SJCRH30 (cell line): ENCODE measurements around the gene SPHK2. TPM values are rescaled to one million over a fixed set of nuclear protein-coding genes. Genes with fewer than 3 reads are reported as not detected.
"Not testable (repeated sequence)": the region's sequence is repeated elsewhere in the genome, so short reads cannot be mapped to it uniquely, and the experiment has no call there.

Source experiments
- DNase-seq, 2 experiments: peaks; one replicate each; pipeline ENCODE4 v3.0.0-alpha.2; 2015 to 2020
- H3K27ac ChIP-seq: fragments of 250-450 bp; sonication (Bioruptor Pico); 2 replicates; pipeline ENCODE4 v1.5.1; 2020; ENCODE audit warnings: mild to moderate bottlenecking, moderate library complexity
- H3K27me3 ChIP-seq: fragments of 250-450 bp; sonication (Bioruptor Pico); 2 replicates; pipeline ENCODE4 v1.5.1; 2020; ENCODE audit warnings: mild to moderate bottlenecking, moderate library complexity
- H3K36me3 ChIP-seq: fragments of 250-450 bp; sonication (Bioruptor Pico); 2 replicates; pipeline ENCODE4 v1.5.1; 2020; ENCODE audit warnings: mild to moderate bottlenecking, moderate library complexity
- H3K4me1 ChIP-seq: fragments of 250-450 bp; sonication (Bioruptor Pico); 2 replicates; pipeline ENCODE4 v1.5.1; 2020; ENCODE audit warnings: mild to moderate bottlenecking, moderate library complexity
- H3K4me3 ChIP-seq: fragments of 250-450 bp; sonication (Bioruptor Pico); 2 replicates; pipeline ENCODE4 v1.5.1; 2020; ENCODE audit warnings: mild to moderate bottlenecking, moderate library complexity
- H3K9me3 ChIP-seq: fragments of 250-450 bp; sonication (Bioruptor Pico); replicated peaks from 2 replicates; pipeline ENCODE4 v1.5.1; 2020; ENCODE audit warnings: mild to moderate bottlenecking, moderate library complexity
- total RNA-seq: library from RNA; depleted of rRNA; stranded (reverse); fragments of >200 nt; shearing (Covaris generic); gene quantifications from 2 replicates; pipeline ENCODE4 v1.2.3, GENCODE V29; 2014; rRNA removed

The SPHK2 gene
- total RNA-seq, result 13.1 and 17.4 TPM in 2 replicates

- Histone ChIP-seq H3K4me1 (peaks cover 4% of the 10 kb centered on the region; the same call in 1 of the 2 replicates), H3K9me3 (no peaks in the 10 kb centered on the region), H3K27ac (peak within 1 kb of the TSS; percentile 83), H3K27me3 (no peaks in the 10 kb centered on the region), H3K36me3 (peaks cover 41% of the 10 kb centered on the region), H3K4me3 (peak within 1 kb of the TSS; percentile 88)
- peak; percentile 99 for DNase-seq
Measured at GRCh38 chr19:48618916-48619691, at the start of gene SPHK2, which contains the start of gene RPL18. TSS of gene SPHK2 (plus strand) at chr19:48619506. CDS start at chr19:48620515, 1,009 bp downstream. TSS of gene RPL18 (minus strand) at chr19:48619178. CDS start at chr19:48619143, 35 bp downstream.

GRCh38 chr19:48569814-48570213, 49.5 kb upstream of the SPHK2 start:
- peak; percentile 71 to 91 for DNase-seq
- Histone ChIP-seq H3K4me1 (peaks cover 23% of the 10 kb centered on the region), H3K36me3 (no peaks in the 10 kb centered on the region), H3K27me3 (no peaks in the 10 kb centered on the region; the same call in 1 of the 2 replicates), H3K27ac (no peak overlapping the region), H3K9me3 (no peaks in the 10 kb centered on the region), H3K4me3 (no peak overlapping the region)

- Histone ChIP-seq H3K4me1 (peaks cover 18% of the 10 kb centered on the region), H3K4me3 (no peak overlapping the region), H3K27me3 (no peaks in the 10 kb centered on the region), H3K9me3 (no peaks in the 10 kb centered on the region), H3K36me3 (no peaks in the 10 kb centered on the region), H3K27ac (no peak overlapping the region)
- no peak for DNase-seq
Measured at GRCh38 chr19:48571378-48572162, 47.7 kb upstream of the SPHK2 start.

GRCh38 chr19:48573163-48573505, 46.2 kb upstream of the SPHK2 start:
- Histone ChIP-seq H3K9me3 (no peaks in the 10 kb centered on the region), H3K4me3 (no peak overlapping the region), H3K36me3 (no peaks in the 10 kb centered on the region), H3K27ac (no peak overlapping the region), H3K4me1 (peaks cover 17% of the 10 kb centered on the region), H3K27me3 (no peaks in the 10 kb centered on the region)
- DNase-seq, result no peak

GRCh38 chr19:48575931-48576622, 43.2 kb upstream of the SPHK2 start:
- Histone ChIP-seq H3K9me3 (no peaks in the 10 kb centered on the region), H3K27me3 (no peaks in the 10 kb centered on the region), H3K27ac (no peak overlapping the region), H3K36me3 (no peaks in the 10 kb centered on the region), H3K4me3 (no peak overlapping the region), H3K4me1 (peaks cover 4% of the 10 kb centered on the region; the same call in 1 of the 2 replicates)
- DNase-seq, result no peak

GRCh38 chr19:48577908-48578307, 41.4 kb upstream of the SPHK2 start:
- not testable (repeated sequence) for H3K4me1 ChIP-seq, H3K27me3 ChIP-seq, H3K27ac ChIP-seq, H3K4me3 ChIP-seq, DNase-seq, H3K36me3 ChIP-seq, H3K9me3 ChIP-seq

GRCh38 chr19:48578891-48579290, 40.4 kb upstream of the SPHK2 start:
- H3K27me3 ChIP-seq, result no peaks in the 10 kb centered on the region
- no peaks in the 10 kb centered on the region for H3K9me3 ChIP-seq
- no peak overlapping the region for H3K4me3 ChIP-seq
- H3K36me3 ChIP-seq, result no peaks in the 10 kb centered on the region
- no peak overlapping the region for H3K27ac ChIP-seq
- peaks cover 4% of the 10 kb centered on the region; the same call in 1 of the 2 replicates for H3K4me1 ChIP-seq
- DNase-seq, result no peak

GRCh38 chr19:48582168-48582567, 37.1 kb upstream of the SPHK2 start:
- Histone ChIP-seq H3K27ac (no peak overlapping the region), H3K9me3 (no peaks in the 10 kb centered on the region), H3K4me1 (no peaks in the 10 kb centered on the region), H3K36me3 (no peaks in the 10 kb centered on the region), H3K27me3 (no peaks in the 10 kb centered on the region), H3K4me3 (no peak overlapping the region)
- DNase-seq, result no peak

GRCh38 chr19:48587387-48587786, 31.9 kb upstream of the SPHK2 start:
- no peaks in the 10 kb centered on the region for H3K9me3 ChIP-seq
- H3K27ac ChIP-seq, result no peak overlapping the region
- no peaks in the 10 kb centered on the region; the same call in 1 of the 2 replicates for H3K4me1 ChIP-seq
- no peaks in the 10 kb centered on the region for H3K36me3 ChIP-seq
- H3K4me3 ChIP-seq, result no peak overlapping the region
- H3K27me3 ChIP-seq, result peaks cover 4% of the 10 kb centered on the region; the same call in 1 of the 2 replicates
- no peak for DNase-seq

- H3K27me3 ChIP-seq, result peaks cover 4% of the 10 kb centered on the region; the same call in 1 of the 2 replicates
- H3K4me1 ChIP-seq, result no peaks in the 10 kb centered on the region; the same call in 1 of the 2 replicates
- H3K27ac ChIP-seq, result no peak overlapping the region
- no peaks in the 10 kb centered on the region for H3K36me3 ChIP-seq
- no peaks in the 10 kb centered on the region for H3K9me3 ChIP-seq
- peak overlapping the region; percentile 42 for H3K4me3 ChIP-seq
- DNase-seq, result peak; percentile 85 to 89
Measured at GRCh38 chr19:48588670-48589401, 30.5 kb upstream of the SPHK2 start.

- H3K27ac ChIP-seq, result no peak overlapping the region
- DNase-seq, result no peak
- no peaks in the 10 kb centered on the region for H3K9me3 ChIP-seq
- H3K27me3 ChIP-seq, result peaks cover 4% of the 10 kb centered on the region; the same call in 1 of the 2 replicates
- no peaks in the 10 kb centered on the region for H3K36me3 ChIP-seq
- no peaks in the 10 kb centered on the region; the same call in 1 of the 2 replicates for H3K4me1 ChIP-seq
- no peak overlapping the region for H3K4me3 ChIP-seq
Measured at GRCh38 chr19:48591021-48591420, 28.3 kb upstream of the SPHK2 start.

- Histone ChIP-seq H3K4me3 (no peak overlapping the region), H3K4me1 (no peaks in the 10 kb centered on the region), H3K27me3 (peaks cover 8% of the 10 kb centered on the region; the same call in 1 of the 2 replicates), H3K27ac (no peak overlapping the region), H3K36me3 (no peaks in the 10 kb centered on the region), H3K9me3 (no peaks in the 10 kb centered on the region)
- DNase-seq, result no peak
Measured at GRCh38 chr19:48595171-48595570, 24.1 kb upstream of the SPHK2 start.

- no peaks in the 10 kb centered on the region for H3K4me1 ChIP-seq
- no peaks in the 10 kb centered on the region for H3K9me3 ChIP-seq
- H3K27me3 ChIP-seq, result peaks cover 8% of the 10 kb centered on the region; the same call in 1 of the 2 replicates
- DNase-seq, result no peak
- H3K27ac ChIP-seq, result no peak overlapping the region
- H3K4me3 ChIP-seq, result no peak overlapping the region
- no peaks in the 10 kb centered on the region for H3K36me3 ChIP-seq
Measured at GRCh38 chr19:48595833-48596232, 23.5 kb upstream of the SPHK2 start.

GRCh38 chr19:48596237-48596636, 23.1 kb upstream of the SPHK2 start:
- Histone ChIP-seq H3K36me3 (no peaks in the 10 kb centered on the region), H3K27ac (no peak overlapping the region), H3K4me1 (no peaks in the 10 kb centered on the region), H3K4me3 (no peak overlapping the region), H3K9me3 (no peaks in the 10 kb centered on the region), H3K27me3 (peaks cover 8% of the 10 kb centered on the region; the same call in 1 of the 2 replicates)
- DNase-seq, result no peak
